Kidney (tissue), 14 donors: ENCODE results near the gene XYLT1. TPM values are rescaled to one million over a fixed set of nuclear protein-coding genes. Genes with fewer than 3 reads are reported as not detected.

Experiments
- DNase-seq, 5 donors: peaks; one replicate each; pipeline ENCODE4 v3.0.0-alpha.2; 2013 to 2020
- FAIRE-seq: peaks from 2 replicates; lab custom pipeline; 2012; peaks lifted over from hg19 to GRCh38; lab: Jason Lieb, UNC
- H3K27ac ChIP-seq, 2 donors: one replicate each; pipeline ENCODE4 v1.7.0; 2013; ENCODE audit warnings: low read depth in 2 of 2, low read length in 2 of 2, inconsistent platforms in 1 of 2
- H3K27me3 ChIP-seq: one replicate; pipeline ENCODE4 v1.7.1; 2013; ENCODE audit warnings: low read length, inconsistent platforms; ENCODE audit not compliant: control insufficient read depth, insufficient read depth
- H3K36me3 ChIP-seq, 3 donors: one replicate each; pipeline versions ENCODE4 v1.7.0 to v1.7.1; 2013; ENCODE audit warnings: low read length in 3 of 3, control low read depth in 1 of 3, inconsistent platforms in 1 of 3; ENCODE audit not compliant: insufficient read depth in 3 of 3, control insufficient read depth in 2 of 3
- H3K4me1 ChIP-seq, 3 donors: one replicate each; pipeline versions ENCODE4 v1.7.0 to v1.7.1; 2013; ENCODE audit warnings: low read length in 3 of 3, inconsistent platforms in 1 of 3, low read depth in 1 of 3; ENCODE audit not compliant: control insufficient read depth in 2 of 3, insufficient read depth in 2 of 3
- H3K4me3 ChIP-seq, 3 donors: one replicate each; pipeline versions ENCODE4 v1.7.0 to v1.8.1; 2013; ENCODE audit warnings: low read length in 3 of 3, control low read depth in 1 of 3, inconsistent platforms in 1 of 3
- H3K9ac ChIP-seq, 3 donors: one replicate each; pipeline versions ENCODE4 v1.7.0 to v1.7.1; 2013; ENCODE audit warnings: low read length in 3 of 3, control low read depth in 1 of 3, inconsistent platforms in 1 of 3
- H3K9me3 ChIP-seq, 3 donors: one replicate each; pipeline versions ENCODE4 v1.7.0 to v1.7.1; 2013; ENCODE audit warnings: low read length in 3 of 3, control low read depth in 1 of 3, inconsistent platforms in 1 of 3; ENCODE audit not compliant: control insufficient read depth in 2 of 3, insufficient read depth in 1 of 3
- intact Hi-C: fragments of 100-400 bp; cut with DNase I; formaldehyde crosslinking; loops from one replicate; pipeline ENCODE4 v1.11.1; 2022
- polyA plus RNA-seq: library from polyadenylated mRNA; stranded (reverse); fragments of 350-450 nt; fragmentation: Illumina TruSeq; extraction: RNeasy Lipid Tissue Mini Kit (QIAGEN cat#74804); gene quantifications from one replicate; pipeline ENCODE4 v1.2.3, GENCODE V29; 2014; ENCODE audit warnings: low read depth, low replicate concordance; ENCODE audit not compliant: insufficient read depth
- total RNA-seq: library from RNA; stranded (reverse); fragmentation: NEBNext Ultra II Directional; extraction: Animal tissue kit (Norgen Biotek cat#: 25700); gene quantifications from one replicate; pipeline ENCODE4 v1.2.1, GENCODE V29; 2021
- TF ChIP-seq, protein P1 (sequence below): IDR thresholded peaks from 3 replicates; pipeline ENCODE4 v1.5.1; 2012; ENCODE audit warnings: mild to moderate bottlenecking, moderate library complexity, borderline replicate concordance; ENCODE audit not compliant: insufficient read depth; ENCODE audit errors: extremely low read depth
- donor health status: control.
- donor health status: control.
- donor health status: control.
- donor health status: control.
- donor health status: control.
- donor health status: DM: yes; HTN: yes; CAD: no.
- donor health status: Normal renal cell carcinoma (clear cell type).

XYLT1 gene
- total and polyA plus RNA-seq, 2 donors from 2014 or later, result 0.52 to 7.6 TPM

DNA sequence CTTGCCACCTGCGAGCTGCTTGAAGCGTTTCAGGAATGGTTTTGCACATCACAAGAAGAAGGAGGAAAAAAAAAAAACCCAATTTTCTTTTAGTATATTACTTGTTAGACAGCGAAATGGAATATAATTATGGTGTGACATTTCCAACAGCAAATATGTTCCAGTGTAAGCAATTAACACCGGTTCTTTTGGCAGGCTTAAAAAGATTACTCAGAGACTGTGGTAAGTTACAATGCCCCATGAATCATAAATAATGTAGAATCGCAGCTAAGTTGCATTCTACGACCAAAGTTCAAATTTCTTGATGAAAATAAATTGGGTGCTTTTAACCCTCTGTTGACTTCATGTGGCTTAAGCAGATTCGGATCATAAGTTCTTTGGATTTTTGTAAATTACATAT, 245.2 kb downstream of the XYLT1 start:
- TF ChIP-seq, protein P1, sequence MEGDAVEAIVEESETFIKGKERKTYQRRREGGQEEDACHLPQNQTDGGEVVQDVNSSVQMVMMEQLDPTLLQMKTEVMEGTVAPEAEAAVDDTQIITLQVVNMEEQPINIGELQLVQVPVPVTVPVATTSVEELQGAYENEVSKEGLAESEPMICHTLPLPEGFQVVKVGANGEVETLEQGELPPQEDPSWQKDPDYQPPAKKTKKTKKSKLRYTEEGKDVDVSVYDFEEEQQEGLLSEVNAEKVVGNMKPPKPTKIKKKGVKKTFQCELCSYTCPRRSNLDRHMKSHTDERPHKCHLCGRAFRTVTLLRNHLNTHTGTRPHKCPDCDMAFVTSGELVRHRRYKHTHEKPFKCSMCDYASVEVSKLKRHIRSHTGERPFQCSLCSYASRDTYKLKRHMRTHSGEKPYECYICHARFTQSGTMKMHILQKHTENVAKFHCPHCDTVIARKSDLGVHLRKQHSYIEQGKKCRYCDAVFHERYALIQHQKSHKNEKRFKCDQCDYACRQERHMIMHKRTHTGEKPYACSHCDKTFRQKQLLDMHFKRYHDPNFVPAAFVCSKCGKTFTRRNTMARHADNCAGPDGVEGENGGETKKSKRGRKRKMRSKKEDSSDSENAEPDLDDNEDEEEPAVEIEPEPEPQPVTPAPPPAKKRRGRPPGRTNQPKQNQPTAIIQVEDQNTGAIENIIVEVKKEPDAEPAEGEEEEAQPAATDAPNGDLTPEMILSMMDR, result no peak
- H3K27ac ChIP-seq, result no peak overlapping the region
- no peaks in the 10 kb centered on the region for H3K4me1 ChIP-seq
- no peaks in the 10 kb centered on the region for H3K9me3 ChIP-seq
- intact Hi-C loops, result no loop called here
- H3K4me3 ChIP-seq, result no peak overlapping the region
- H3K36me3 ChIP-seq, result no peaks in the 10 kb centered on the region
- DNase-seq (no peak), FAIRE-seq (no peak)
- no peak overlapping the region for H3K9ac ChIP-seq
- H3K27me3 ChIP-seq, result no peaks in the 10 kb centered on the region

DNA sequence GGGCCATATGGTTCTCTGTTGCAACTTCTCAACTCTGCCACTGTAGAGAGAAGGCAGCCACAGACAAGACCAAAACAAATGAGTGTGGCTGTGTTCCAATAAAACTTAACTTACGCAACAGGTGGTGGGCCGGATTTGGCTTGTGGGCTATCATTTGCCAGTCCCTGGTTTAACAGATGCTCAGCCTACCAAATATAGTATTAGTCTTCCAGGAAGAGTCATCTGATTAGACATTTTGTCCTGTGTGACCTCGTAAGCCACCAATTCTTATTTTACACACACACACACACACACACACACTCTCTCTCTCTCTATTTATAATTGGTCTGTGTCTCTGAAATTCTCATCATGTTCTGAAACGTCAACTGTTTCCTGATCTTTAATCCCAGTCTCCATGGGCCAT, 245.9 kb downstream of the XYLT1 start:
- TF ChIP-seq, protein P1, result no peak
- no peaks in the 10 kb centered on the region for H3K27me3 ChIP-seq
- H3K9me3 ChIP-seq, result no peaks in the 10 kb centered on the region
- no peak overlapping the region for H3K4me3 ChIP-seq
- no peak for FAIRE-seq
- H3K27ac ChIP-seq, result no peak overlapping the region
- intact Hi-C loops, result no loop called here
- no peaks in the 10 kb centered on the region for H3K36me3 ChIP-seq
- no peaks in the 10 kb centered on the region for H3K4me1 ChIP-seq
- H3K9ac ChIP-seq, result no peak overlapping the region
- DNase-seq, result peak in 3 of 5 donors; percentile 15 to 77 (median 38)

DNA sequence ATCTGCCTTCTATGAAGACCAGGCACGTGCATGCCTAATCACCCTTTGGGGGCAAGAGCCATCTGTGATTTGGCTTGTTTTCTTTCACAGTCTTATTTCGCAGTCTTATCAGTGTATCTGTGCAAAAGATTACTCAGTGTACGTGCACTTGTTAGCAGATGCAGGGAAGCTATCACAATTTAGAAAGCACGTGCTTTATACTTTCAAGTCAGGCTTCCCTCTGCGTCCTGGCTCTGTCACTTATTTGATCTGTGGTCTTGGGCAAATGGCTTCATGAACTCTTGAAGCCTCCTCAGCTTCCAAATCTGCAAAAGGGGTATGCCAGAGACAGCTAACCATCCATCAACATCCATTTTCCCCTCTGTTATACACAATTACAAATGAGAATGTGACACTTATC, 246.4 kb downstream of the XYLT1 start:
- H3K9me3 ChIP-seq, result no peaks in the 10 kb centered on the region
- no peaks in the 10 kb centered on the region for H3K36me3 ChIP-seq
- TF ChIP-seq, protein P1, result no peak
- DNase-seq (no peak), FAIRE-seq (no peak)
- H3K27ac ChIP-seq, result no peak overlapping the region
- H3K4me3 ChIP-seq, result no peak overlapping the region
- intact Hi-C loops, result no loop called here
- no peak overlapping the region for H3K9ac ChIP-seq
- no peaks in the 10 kb centered on the region for H3K4me1 ChIP-seq
- H3K27me3 ChIP-seq, result no peaks in the 10 kb centered on the region

DNA sequence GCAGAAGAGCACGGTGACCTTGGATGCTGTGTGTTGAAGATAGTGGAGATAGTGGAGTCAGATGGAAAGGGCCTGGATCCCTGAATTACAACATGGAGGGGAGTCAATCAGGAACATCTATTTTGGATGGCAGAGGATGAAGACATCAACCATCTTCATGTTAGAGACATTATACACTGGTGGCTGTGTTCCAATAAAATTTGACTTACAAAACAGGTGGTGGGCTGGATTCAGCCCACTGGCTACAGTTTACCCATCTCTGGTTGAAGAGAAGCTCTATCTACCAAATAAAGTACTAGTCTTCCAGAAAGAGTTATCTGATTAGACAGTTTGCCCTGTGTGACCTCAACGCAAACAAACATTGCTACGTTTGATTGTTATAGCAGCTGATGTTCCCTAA, 247.2 kb downstream of the XYLT1 start:
- Histone ChIP-seq H3K9me3 (no peaks in the 10 kb centered on the region), H3K27me3 (no peaks in the 10 kb centered on the region), H3K4me1 (no peaks in the 10 kb centered on the region), H3K36me3 (no peaks in the 10 kb centered on the region), H3K4me3 (no peak overlapping the region), H3K27ac (no peak overlapping the region), H3K9ac (no peak overlapping the region)
- FAIRE-seq (no peak), DNase-seq (no peak)
- intact Hi-C loops, result no loop called here
- TF ChIP-seq, protein P1, result no peak
